Ascending aorta (tissue), 2 donors: ENCODE data around the gene CREB3L2. TPM values are rescaled to one million over a fixed set of nuclear protein-coding genes. Genes with fewer than 3 reads are reported as not detected.

Experiments used
- DNase-seq, 2 donors: peaks; one replicate each; pipeline ENCODE4 v3.0.0-alpha.2; 2019; ENCODE audit warnings: low spot score in 2 of 2
- H3K27ac ChIP-seq, 2 donors: fragments of 200-600 bp; sonication (generic); one replicate each; pipeline ENCODE4 v1.5.1; 2016 to 2017; ENCODE audit warnings: mild to moderate bottlenecking in 1 of 2
- H3K27me3 ChIP-seq: fragments of 200-600 bp; sonication (generic); one replicate; pipeline ENCODE4 v1.5.1; 2017
- H3K36me3 ChIP-seq, 2 donors: fragments of 200-600 bp; sonication (generic); one replicate each; pipeline ENCODE4 v1.5.1; 2016
- H3K4me1 ChIP-seq, 2 donors: fragments of 200-600 bp; sonication (generic); one replicate each; pipeline ENCODE4 v1.5.1; 2016 to 2017; ENCODE audit warnings: mild to moderate bottlenecking in 1 of 2
- H3K4me3 ChIP-seq, 2 donors: fragments of 200-600 bp; sonication (generic); one replicate each; pipeline ENCODE4 v1.5.1; 2016 to 2017; ENCODE audit warnings: mild to moderate bottlenecking in 1 of 2
- H3K9me3 ChIP-seq, 2 donors: fragments of 200-600 bp; sonication (generic); one replicate each; pipeline ENCODE4 v1.5.1; 2016
- CTCF ChIP-seq, 3 experiments: fragments of 200-600 bp in 2 of 3; fragments of 450-650 bp in 1 of 3; sonication (generic) in 2 of 3; IDR thresholded peaks; one replicate each; pipeline ENCODE4 v1.5.1; 2016 to 2019; ENCODE audit warnings: antibody characterized with exemption in 3 of 3, mild to moderate bottlenecking in 1 of 3, moderate library complexity in 1 of 3
- intact Hi-C: fragments of 100-400 bp; cut with DNase I; formaldehyde crosslinking; loops from one replicate; pipeline ENCODE4 v1.15.1; 2023
- total RNA-seq: library from RNA; depleted of rRNA; stranded (reverse); fragments of >200 nt; gene quantifications from one replicate; pipeline ENCODE4 v1.1.0, GENCODE V29; 2016

The CREB3L2 gene
- total RNA-seq, 1 donor from 2014 or later = 38.5 TPM

- Histone ChIP-seq H3K36me3 (no peaks in the 10 kb centered on the region), H3K4me1 (peaks cover 37 to 74% of the 10 kb centered on the region in 2 donors), H3K27me3 (no peaks in the 10 kb centered on the region), H3K27ac (peak overlapping the region; percentile 83 to 91), H3K9me3 (no peaks in the 10 kb centered on the region), H3K4me3 (peak overlapping the region in 1 of 2 donors; percentile 35)
- intact Hi-C loops = loop anchor here (2.0 to 5.0 kb wide), 2 partner anchors 35 to 59 kb away; no protein-coding TSS in a partner anchor
- DNase-seq = no peak
- no peak for TF ChIP-seq CTCF (IDR thresholded peaks at IDR 0.05)
Observed at GRCh38 chr7:137992104-137992549, 9.8 kb downstream of the CREB3L2 start.

GRCh38 chr7:137990251-137990941 lies 11.5 kb downstream of the CREB3L2 start:
- DNase-seq = no peak
- no peak for TF ChIP-seq CTCF (IDR thresholded peaks at IDR 0.05)
- H3K27me3 ChIP-seq = no peaks in the 10 kb centered on the region
- H3K9me3 ChIP-seq = no peaks in the 10 kb centered on the region
- peaks cover 38 to 75% of the 10 kb centered on the region in 2 donors for H3K4me1 ChIP-seq
- intact Hi-C loops = loop anchor here (5.0 kb wide), 1 partner anchor 33 kb away; no protein-coding TSS in a partner anchor
- H3K36me3 ChIP-seq = no peaks in the 10 kb centered on the region
- peak overlapping the region; percentile 9 to 43 for H3K4me3 ChIP-seq
- H3K27ac ChIP-seq = peak overlapping the region; percentile 83 to 91

GRCh38 chr7:137989590-137989989 lies 12.3 kb downstream of the CREB3L2 start:
- TF ChIP-seq CTCF (IDR thresholded peaks at IDR 0.05) = no peak
- H3K4me3 ChIP-seq = peak overlapping the region in 1 of 2 donors; percentile 43
- H3K4me1 ChIP-seq = peaks cover 44 to 78% of the 10 kb centered on the region in 2 donors
- H3K36me3 ChIP-seq = no peaks in the 10 kb centered on the region
- no peaks in the 10 kb centered on the region for H3K27me3 ChIP-seq
- H3K27ac ChIP-seq = peak overlapping the region; percentile 83 to 91
- intact Hi-C loops = no loop called here
- H3K9me3 ChIP-seq = no peaks in the 10 kb centered on the region
- DNase-seq = no peak

- Histone ChIP-seq H3K4me3 (peak overlapping the region in 1 of 2 donors; percentile 49), H3K4me1 (peaks cover 45 to 80% of the 10 kb centered on the region in 2 donors), H3K9me3 (no peaks in the 10 kb centered on the region), H3K36me3 (no peaks in the 10 kb centered on the region), H3K27ac (peak overlapping the region; percentile 83 to 91), H3K27me3 (no peaks in the 10 kb centered on the region)
- no peak for TF ChIP-seq CTCF (IDR thresholded peaks at IDR 0.05)
- intact Hi-C loops = no loop called here
- DNase-seq = peak in 1 of 2 donors; percentile 83
Observed at GRCh38 chr7:137989094-137989493, 12.8 kb downstream of the CREB3L2 start.

GRCh38 chr7:137987968-137988367 lies 13.9 kb downstream of the CREB3L2 start:
- peak overlapping the region in 1 of 2 donors; percentile 49 for H3K4me3 ChIP-seq
- H3K9me3 ChIP-seq = no peaks in the 10 kb centered on the region
- H3K36me3 ChIP-seq = no peaks in the 10 kb centered on the region
- H3K4me1 ChIP-seq = peaks cover 49 to 83% of the 10 kb centered on the region in 2 donors
- intact Hi-C loops = no loop called here
- no peaks in the 10 kb centered on the region for H3K27me3 ChIP-seq
- no peak for DNase-seq
- no peak for TF ChIP-seq CTCF (IDR thresholded peaks at IDR 0.05)
- H3K27ac ChIP-seq = peak overlapping the region; percentile 83 to 91
